GM06990 (cell line): ENCODE results near the gene EFEMP2.
A peak's percentile ranks its signal among the peaks of the same experiment; 100 is the strongest.

Source experiments
- DNase-seq: peaks from one replicate; pipeline ENCODE4 v3.0.0-alpha.2; 2011; ENCODE audit not compliant: insufficient read length; ENCODE audit errors: extremely low read depth
- H3K27me3 ChIP-seq: replicated peaks from 2 replicates; pipeline ENCODE4 v1.6.0; 2011; ENCODE audit warnings: low read length; ENCODE audit not compliant: control insufficient read depth, insufficient read depth
- H3K36me3 ChIP-seq: 2 replicates; pipeline ENCODE4 v1.5.1; 2011; ENCODE audit warnings: low read length; ENCODE audit not compliant: control insufficient read depth, insufficient read depth
- H3K4me3 ChIP-seq: replicated peaks from 2 replicates; pipeline ENCODE4 v1.5.1; 2011; ENCODE audit warnings: low read depth, mild to moderate bottlenecking, control low read depth, low read length
- CTCF ChIP-seq: IDR thresholded peaks from 2 replicates; pipeline ENCODE4 v1.5.1; 2011; ENCODE audit warnings: low read length, control low read depth, mild to moderate bottlenecking, inconsistent platforms; ENCODE audit not compliant: insufficient read depth, poor library complexity, severe bottlenecking

EFEMP2 gene

GRCh38 chr11:65906602-65907001 is 34.0 kb upstream of the EFEMP2 start:
- no peaks in the 10 kb centered on the region; the same call in 1 of the 2 replicates for H3K27me3 ChIP-seq
- TF ChIP-seq CTCF, result no peak
- no peaks in the 10 kb centered on the region for H3K36me3 ChIP-seq
- DNase-seq, result no peak
- no peak overlapping the region for H3K4me3 ChIP-seq

- no peak for TF ChIP-seq CTCF
- no peaks in the 10 kb centered on the region for H3K36me3 ChIP-seq
- no peaks in the 10 kb centered on the region; the same call in 1 of the 2 replicates for H3K27me3 ChIP-seq
- H3K4me3 ChIP-seq, result no peak overlapping the region
- DNase-seq, result no peak
Measured at GRCh38 chr11:65903715-65904114, 31.1 kb upstream of the EFEMP2 start.

GRCh38 chr11:65903068-65903481 is 30.5 kb upstream of the EFEMP2 start:
- H3K4me3 ChIP-seq, result no peak overlapping the region
- DNase-seq, result no peak
- H3K36me3 ChIP-seq, result no peaks in the 10 kb centered on the region
- TF ChIP-seq CTCF, result no peak
- no peaks in the 10 kb centered on the region; the same call in 1 of the 2 replicates for H3K27me3 ChIP-seq

- H3K4me3 ChIP-seq, result no peak overlapping the region
- no peak for DNase-seq
- no peaks in the 10 kb centered on the region; the same call in none of the 2 replicates for H3K36me3 ChIP-seq
- TF ChIP-seq CTCF, result no peak
- no peaks in the 10 kb centered on the region; the same call in 1 of the 2 replicates for H3K27me3 ChIP-seq
Measured at GRCh38 chr11:65900899-65901180, 28.2 kb upstream of the EFEMP2 start.

- H3K27me3 ChIP-seq, result no peaks in the 10 kb centered on the region; the same call in 1 of the 2 replicates
- DNase-seq, result peak; percentile 93
Measured at GRCh38 chr11:65900125-65900898, 27.7 kb upstream of the EFEMP2 start, which contains the start of gene FOSL1. Gene FOSL1 (minus strand): TSS chr11:65900388. CDS start chr11:65900339, 49 bp downstream.

More at GRCh38 chr11:65900125-65900898, 27.7 kb upstream of the EFEMP2 start, which contains the start of gene FOSL1:
- Histone ChIP-seq H3K36me3 (no peaks in the 10 kb centered on the region; the same call in none of the 2 replicates), H3K4me3 (peak within 1 kb of the TSS; percentile 89)
- TF ChIP-seq CTCF, result no peak
